Upper lobe of left lung (tissue), 4 donors: ENCODE results near the gene ENDOV.

Source experiments
- EP300 ChIP-seq, 4 donors: sonication (generic); formaldehyde crosslinking; IDR thresholded peaks; one replicate each; pipeline ENCODE4 v1.5.1; 2017; ENCODE audit warnings: antibody characterized with exemption in 4 of 4, control low read depth in 2 of 4
- POLR2A ChIP-seq, 4 donors: fragments of 450-650 bp; IDR thresholded peaks; one replicate each; pipeline ENCODE4 v1.5.1; 2016 to 2017; ENCODE audit warnings: antibody characterized with exemption in 4 of 4, mild to moderate bottlenecking in 2 of 4
- TF ChIP-seq, protein P1 (sequence below), 6 experiments: fragments of 450-650 bp in 4 of 6; fragments of 200-600 bp in 2 of 6; sonication (generic) in 2 of 6; IDR thresholded peaks; one replicate each; pipeline ENCODE4 v1.5.1; 2016 to 2019; ENCODE audit warnings: antibody characterized with exemption in 6 of 6

DNA sequence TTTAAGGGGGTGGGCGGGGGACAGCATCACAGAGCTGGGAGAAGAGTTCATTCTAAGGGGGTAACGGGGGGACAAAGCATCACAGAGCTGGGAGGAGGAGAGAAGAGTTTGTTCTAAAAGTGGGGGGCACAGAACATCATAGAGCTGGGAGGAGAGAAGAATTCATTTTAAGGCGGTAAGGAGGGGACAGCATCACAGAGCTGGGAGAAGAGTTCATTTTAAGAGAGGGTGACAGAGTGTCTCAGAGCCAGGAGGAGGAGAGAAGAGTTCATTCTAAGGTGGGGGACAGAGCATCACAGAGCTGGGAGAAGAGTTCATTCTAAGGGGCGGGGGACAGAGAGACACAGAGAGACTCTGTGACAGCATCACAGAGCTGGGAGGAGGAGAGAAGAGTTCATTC lies 27.8 kb downstream of the ENDOV start:
- TF ChIP-seq, protein P1, sequence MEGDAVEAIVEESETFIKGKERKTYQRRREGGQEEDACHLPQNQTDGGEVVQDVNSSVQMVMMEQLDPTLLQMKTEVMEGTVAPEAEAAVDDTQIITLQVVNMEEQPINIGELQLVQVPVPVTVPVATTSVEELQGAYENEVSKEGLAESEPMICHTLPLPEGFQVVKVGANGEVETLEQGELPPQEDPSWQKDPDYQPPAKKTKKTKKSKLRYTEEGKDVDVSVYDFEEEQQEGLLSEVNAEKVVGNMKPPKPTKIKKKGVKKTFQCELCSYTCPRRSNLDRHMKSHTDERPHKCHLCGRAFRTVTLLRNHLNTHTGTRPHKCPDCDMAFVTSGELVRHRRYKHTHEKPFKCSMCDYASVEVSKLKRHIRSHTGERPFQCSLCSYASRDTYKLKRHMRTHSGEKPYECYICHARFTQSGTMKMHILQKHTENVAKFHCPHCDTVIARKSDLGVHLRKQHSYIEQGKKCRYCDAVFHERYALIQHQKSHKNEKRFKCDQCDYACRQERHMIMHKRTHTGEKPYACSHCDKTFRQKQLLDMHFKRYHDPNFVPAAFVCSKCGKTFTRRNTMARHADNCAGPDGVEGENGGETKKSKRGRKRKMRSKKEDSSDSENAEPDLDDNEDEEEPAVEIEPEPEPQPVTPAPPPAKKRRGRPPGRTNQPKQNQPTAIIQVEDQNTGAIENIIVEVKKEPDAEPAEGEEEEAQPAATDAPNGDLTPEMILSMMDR (IDR thresholded peaks at IDR 0.05) = no peak
- TF ChIP-seq POLR2A (IDR thresholded peaks at IDR 0.05) (no peak), EP300 (IDR thresholded peaks at IDR 0.05) (no peak)
